ENCODE results near the gene TLR1.

DNA sequence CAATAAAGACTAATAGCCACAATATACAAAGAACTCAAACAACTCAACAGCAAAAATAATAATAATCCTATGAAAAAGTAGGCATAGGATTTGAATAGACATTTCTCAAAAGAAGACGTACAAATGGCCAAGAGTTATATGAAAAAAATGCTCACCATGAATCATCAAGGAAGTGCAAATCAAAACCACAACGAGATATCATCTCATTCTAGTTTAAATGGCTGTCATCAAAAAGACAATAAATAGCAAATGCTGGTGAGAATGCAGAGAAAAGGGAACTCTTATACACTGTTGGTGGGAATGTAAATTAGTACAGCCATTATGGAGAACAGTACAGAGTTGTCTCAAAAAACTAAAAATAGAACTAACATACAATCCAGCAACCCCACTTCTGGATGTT, 33.3 kb upstream of the TLR1 start:
- TF ChIP-seq, protein P1, sequence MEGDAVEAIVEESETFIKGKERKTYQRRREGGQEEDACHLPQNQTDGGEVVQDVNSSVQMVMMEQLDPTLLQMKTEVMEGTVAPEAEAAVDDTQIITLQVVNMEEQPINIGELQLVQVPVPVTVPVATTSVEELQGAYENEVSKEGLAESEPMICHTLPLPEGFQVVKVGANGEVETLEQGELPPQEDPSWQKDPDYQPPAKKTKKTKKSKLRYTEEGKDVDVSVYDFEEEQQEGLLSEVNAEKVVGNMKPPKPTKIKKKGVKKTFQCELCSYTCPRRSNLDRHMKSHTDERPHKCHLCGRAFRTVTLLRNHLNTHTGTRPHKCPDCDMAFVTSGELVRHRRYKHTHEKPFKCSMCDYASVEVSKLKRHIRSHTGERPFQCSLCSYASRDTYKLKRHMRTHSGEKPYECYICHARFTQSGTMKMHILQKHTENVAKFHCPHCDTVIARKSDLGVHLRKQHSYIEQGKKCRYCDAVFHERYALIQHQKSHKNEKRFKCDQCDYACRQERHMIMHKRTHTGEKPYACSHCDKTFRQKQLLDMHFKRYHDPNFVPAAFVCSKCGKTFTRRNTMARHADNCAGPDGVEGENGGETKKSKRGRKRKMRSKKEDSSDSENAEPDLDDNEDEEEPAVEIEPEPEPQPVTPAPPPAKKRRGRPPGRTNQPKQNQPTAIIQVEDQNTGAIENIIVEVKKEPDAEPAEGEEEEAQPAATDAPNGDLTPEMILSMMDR (tag by site-specific recombination; IDR thresholded peaks at IDR 0.05), result no peak
- TF ChIP-seq ZNF37A (tag by site-specific recombination; IDR thresholded peaks at IDR 0.05), result no peak
- TF ChIP-seq, protein P2, sequence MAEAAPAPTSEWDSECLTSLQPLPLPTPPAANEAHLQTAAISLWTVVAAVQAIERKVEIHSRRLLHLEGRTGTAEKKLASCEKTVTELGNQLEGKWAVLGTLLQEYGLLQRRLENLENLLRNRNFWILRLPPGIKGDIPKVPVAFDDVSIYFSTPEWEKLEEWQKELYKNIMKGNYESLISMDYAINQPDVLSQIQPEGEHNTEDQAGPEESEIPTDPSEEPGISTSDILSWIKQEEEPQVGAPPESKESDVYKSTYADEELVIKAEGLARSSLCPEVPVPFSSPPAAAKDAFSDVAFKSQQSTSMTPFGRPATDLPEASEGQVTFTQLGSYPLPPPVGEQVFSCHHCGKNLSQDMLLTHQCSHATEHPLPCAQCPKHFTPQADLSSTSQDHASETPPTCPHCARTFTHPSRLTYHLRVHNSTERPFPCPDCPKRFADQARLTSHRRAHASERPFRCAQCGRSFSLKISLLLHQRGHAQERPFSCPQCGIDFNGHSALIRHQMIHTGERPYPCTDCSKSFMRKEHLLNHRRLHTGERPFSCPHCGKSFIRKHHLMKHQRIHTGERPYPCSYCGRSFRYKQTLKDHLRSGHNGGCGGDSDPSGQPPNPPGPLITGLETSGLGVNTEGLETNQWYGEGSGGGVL (tag by site-specific recombination; IDR thresholded peaks at IDR 0.05), result no peak
- no peak for TF ChIP-seq ZNF114 (tag by site-specific recombination; IDR thresholded peaks at IDR 0.05)
- no peak for TF ChIP-seq HOXC10 (CRISPR knock-in tag; IDR thresholded peaks at IDR 0.05)
- TF ChIP-seq, protein P3, sequence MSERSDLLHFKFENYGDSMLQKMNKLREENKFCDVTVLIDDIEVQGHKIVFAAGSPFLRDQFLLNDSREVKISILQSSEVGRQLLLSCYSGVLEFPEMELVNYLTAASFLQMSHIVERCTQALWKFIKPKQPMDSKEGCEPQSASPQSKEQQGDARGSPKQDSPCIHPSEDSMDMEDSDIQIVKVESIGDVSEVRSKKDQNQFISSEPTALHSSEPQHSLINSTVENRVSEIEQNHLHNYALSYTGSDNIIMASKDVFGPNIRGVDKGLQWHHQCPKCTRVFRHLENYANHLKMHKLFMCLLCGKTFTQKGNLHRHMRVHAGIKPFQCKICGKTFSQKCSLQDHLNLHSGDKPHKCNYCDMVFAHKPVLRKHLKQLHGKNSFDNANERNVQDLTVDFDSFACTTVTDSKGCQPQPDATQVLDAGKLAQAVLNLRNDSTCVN (tag by site-specific recombination; optimal IDR thresholded peaks at IDR 0.05), result no peak
- TF ChIP-seq, protein P4, sequence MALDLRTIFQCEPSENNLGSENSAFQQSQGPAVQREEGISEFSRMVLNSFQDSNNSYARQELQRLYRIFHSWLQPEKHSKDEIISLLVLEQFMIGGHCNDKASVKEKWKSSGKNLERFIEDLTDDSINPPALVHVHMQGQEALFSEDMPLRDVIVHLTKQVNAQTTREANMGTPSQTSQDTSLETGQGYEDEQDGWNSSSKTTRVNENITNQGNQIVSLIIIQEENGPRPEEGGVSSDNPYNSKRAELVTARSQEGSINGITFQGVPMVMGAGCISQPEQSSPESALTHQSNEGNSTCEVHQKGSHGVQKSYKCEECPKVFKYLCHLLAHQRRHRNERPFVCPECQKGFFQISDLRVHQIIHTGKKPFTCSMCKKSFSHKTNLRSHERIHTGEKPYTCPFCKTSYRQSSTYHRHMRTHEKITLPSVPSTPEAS (tag by site-specific recombination; IDR thresholded peaks at IDR 0.05), result no peak
- TF ChIP-seq ZNF155 (tag by site-specific recombination; IDR thresholded peaks at IDR 0.05), result no peak
- no peak for TF ChIP-seq ZNF350 (tag by site-specific recombination; IDR thresholded peaks at IDR 0.05)
- no peak for TF ChIP-seq KLF16 (tag by site-specific recombination; IDR thresholded peaks at IDR 0.05)
- no peak for TF ChIP-seq ZNF157 (tag by site-specific recombination; IDR thresholded peaks at IDR 0.05)
- TF ChIP-seq ZNF660 (tag by site-specific recombination; IDR thresholded peaks at IDR 0.05), result no peak
- TF ChIP-seq ZNF768 (tag by site-specific recombination; IDR thresholded peaks at IDR 0.05), result no peak

Measured in HEK293 (cell line).